Subcutaneous abdominal adipose tissue (tissue), 5 donors: Measurements from ENCODE around the gene NCBP2L.
"Not testable (repeated sequence)": the region's sequence is repeated elsewhere in the genome, so short reads cannot be mapped to it uniquely, and the experiment has no call there.

ENCODE experiments used
- H3K27ac ChIP-seq: one replicate; pipeline ENCODE4 v1.7.0; 2013; ENCODE audit warnings: low read depth, mild to moderate bottlenecking, inconsistent platforms, low read length, moderate library complexity
- H3K27me3 ChIP-seq, 5 donors: one replicate each; pipeline ENCODE4 v1.7.0; 2013; ENCODE audit warnings: low read length in 5 of 5, inconsistent platforms in 1 of 5; ENCODE audit not compliant: control insufficient read depth in 5 of 5, insufficient read depth in 4 of 5
- H3K36me3 ChIP-seq, 5 donors: one replicate each; pipeline ENCODE4 v1.7.0; 2013; ENCODE audit warnings: low read length in 5 of 5; ENCODE audit not compliant: control insufficient read depth in 5 of 5, insufficient read depth in 5 of 5
- H3K4me1 ChIP-seq, 5 donors: one replicate each; pipeline ENCODE4 v1.7.0; 2013; ENCODE audit warnings: low read length in 5 of 5, mild to moderate bottlenecking in 3 of 5, moderate library complexity in 1 of 5; ENCODE audit not compliant: control insufficient read depth in 5 of 5, insufficient read depth in 5 of 5
- H3K4me3 ChIP-seq, 5 donors: one replicate each; pipeline ENCODE4 v1.7.0; 2013; ENCODE audit warnings: low read length in 5 of 5, low read depth in 1 of 5
- H3K9ac ChIP-seq, 5 donors: one replicate each; pipeline ENCODE4 v1.7.0; 2013; ENCODE audit warnings: low read length in 5 of 5, mild to moderate bottlenecking in 4 of 5, moderate library complexity in 3 of 5
- H3K9me3 ChIP-seq, 5 donors: one replicate each; pipeline ENCODE4 v1.7.0; 2013; ENCODE audit warnings: low read length in 5 of 5; ENCODE audit not compliant: control insufficient read depth in 5 of 5
- donor health status: healthy.
- donor health status: healthy.
- donor health status: healthy.
- donor health status: healthy.
- donor health status: healthy.

The NCBP2L gene

GRCh38 chrX:107780525-107780924 is 3.0 kb downstream of the NCBP2L start:
- Histone ChIP-seq H3K27ac (no peak overlapping the region), H3K4me3 (no peak overlapping the region), H3K27me3 (peaks cover 0 to 3% (median 0%) of the 10 kb centered on the region in 5 donors), H3K9me3 (no peaks in the 10 kb centered on the region), H3K36me3 (no peaks in the 10 kb centered on the region), H3K4me1 (peaks cover 0 to 15% (median 9%) of the 10 kb centered on the region in 5 donors), H3K9ac (no peak overlapping the region)

GRCh38 chrX:107787827-107788226 is 10.3 kb downstream of the NCBP2L start:
- Histone ChIP-seq H3K36me3 (no peaks in the 10 kb centered on the region), H3K27ac (peak overlapping the region; percentile 26), H3K9ac (no peak overlapping the region), H3K4me1 (peaks cover 0 to 9% (median 6%) of the 10 kb centered on the region in 5 donors), H3K27me3 (peaks cover 0 to 5% (median 0%) of the 10 kb centered on the region in 5 donors), H3K4me3 (no peak overlapping the region), H3K9me3 (no peaks in the 10 kb centered on the region)

- peaks cover 0 to 11% (median 3%) of the 10 kb centered on the region in 5 donors for H3K9me3 ChIP-seq
- no peaks in the 10 kb centered on the region for H3K4me1 ChIP-seq
Measured at GRCh38 chrX:107804427-107804826, 26.9 kb downstream of the NCBP2L start.

GRCh38 chrX:107805179-107805578 is 27.6 kb downstream of the NCBP2L start:
- Histone ChIP-seq H3K4me1 (no peaks in the 10 kb centered on the region), H3K4me3 (no peak overlapping the region), H3K9ac (no peak overlapping the region), H3K27ac (no peak overlapping the region), H3K36me3 (no peaks in the 10 kb centered on the region), H3K27me3 (peaks cover 0 to 8% (median 2%) of the 10 kb centered on the region in 5 donors), H3K9me3 (peaks cover 0 to 11% (median 3%) of the 10 kb centered on the region in 5 donors)

More at GRCh38 chrX:107804427-107804826, 26.9 kb downstream of the NCBP2L start:
- Histone ChIP-seq H3K27ac (no peak overlapping the region), H3K36me3 (no peaks in the 10 kb centered on the region), H3K4me3 (no peak overlapping the region), H3K27me3 (peaks cover 0 to 10% (median 2%) of the 10 kb centered on the region in 5 donors), H3K9ac (no peak overlapping the region)

- H3K9me3 ChIP-seq, H3K27ac ChIP-seq, H3K9ac ChIP-seq, H3K4me1 ChIP-seq, H3K36me3 ChIP-seq, H3K4me3 ChIP-seq: not testable (repeated sequence)
- H3K27me3 ChIP-seq: peaks cover 0 to 20% (median 6%) of the 10 kb centered on the region in 5 donors
Measured at GRCh38 chrX:107810053-107810452, 32.5 kb downstream of the NCBP2L start.

- H3K36me3 ChIP-seq: no peaks in the 10 kb centered on the region
- no peaks in the 10 kb centered on the region for H3K4me1 ChIP-seq
- H3K27ac ChIP-seq: no peak overlapping the region
- H3K9me3 ChIP-seq: peaks cover 3 to 14% (median 8%) of the 10 kb centered on the region in 5 donors
- peaks cover 0 to 5% (median 0%) of the 10 kb centered on the region in 5 donors for H3K27me3 ChIP-seq
- H3K9ac ChIP-seq: no peak overlapping the region
- H3K4me3 ChIP-seq: peak overlapping the region in 1 of 5 donors; percentile 7
Measured at GRCh38 chrX:107818900-107819521, 41.5 kb downstream of the NCBP2L start.

GRCh38 chrX:107823042-107823441 is 45.5 kb downstream of the NCBP2L start:
- H3K27me3 ChIP-seq: peaks cover 0 to 7% (median 3%) of the 10 kb centered on the region in 5 donors
- H3K27ac ChIP-seq: no peak overlapping the region
- H3K4me1 ChIP-seq: peaks cover 0 to 12% (median 11%) of the 10 kb centered on the region in 5 donors
- H3K36me3 ChIP-seq: no peaks in the 10 kb centered on the region
- H3K4me3 ChIP-seq: no peak overlapping the region
- peaks cover 3 to 13% (median 8%) of the 10 kb centered on the region in 5 donors for H3K9me3 ChIP-seq
- no peak overlapping the region for H3K9ac ChIP-seq

GRCh38 chrX:107823456-107823855 is 45.9 kb downstream of the NCBP2L start:
- H3K9me3 ChIP-seq: peaks cover 3 to 10% (median 8%) of the 10 kb centered on the region in 5 donors
- no peak overlapping the region for H3K9ac ChIP-seq
- no peak overlapping the region for H3K27ac ChIP-seq
- H3K27me3 ChIP-seq: peaks cover 0 to 7% (median 3%) of the 10 kb centered on the region in 5 donors
- no peaks in the 10 kb centered on the region for H3K36me3 ChIP-seq
- H3K4me3 ChIP-seq: no peak overlapping the region
- H3K4me1 ChIP-seq: peaks cover 0 to 14% (median 12%) of the 10 kb centered on the region in 5 donors

GRCh38 chrX:107825698-107826237 is 48.2 kb downstream of the NCBP2L start, which contains the start of gene MID2:
MID2 (plus strand) TSS chrX:107825866; CDS start chrX:107826427, 561 bp downstream.
- no peaks in the 10 kb centered on the region for H3K9me3 ChIP-seq
- no peaks in the 10 kb centered on the region for H3K36me3 ChIP-seq
- H3K4me3 ChIP-seq: peak within 1 kb of the TSS; percentile 57 to 64 (median 62)
- H3K4me1 ChIP-seq: peaks cover 0 to 14% (median 12%) of the 10 kb centered on the region in 5 donors
- peaks cover 0 to 10% (median 8%) of the 10 kb centered on the region in 5 donors for H3K27me3 ChIP-seq
- peak within 1 kb of the TSS in 4 of 5 donors; percentile 51 to 78 (median 60) for H3K9ac ChIP-seq
- peak within 1 kb of the TSS; percentile 66 for H3K27ac ChIP-seq
